Measurements from ENCODE around the gene RIOK2.

- TF ChIP-seq POLR2A (IDR thresholded peaks at IDR 0.05), result no peak
- TF ChIP-seq CTCF (IDR thresholded peaks at IDR 0.05), result no peak
These were observed 412 bp downstream of the RIOK2 start for GRCh38 chr5:97182571-97183099.
